EH (cell line): ENCODE results near the gene HSPA4L.
A peak's percentile ranks its signal among the peaks of the same experiment; 100 is the strongest.

Source experiments
- DNase-seq: peaks from one replicate; pipeline ENCODE4 v3.0.0-alpha.2; 2015; ENCODE audit warnings: low read depth

Gene HSPA4L

DNA sequence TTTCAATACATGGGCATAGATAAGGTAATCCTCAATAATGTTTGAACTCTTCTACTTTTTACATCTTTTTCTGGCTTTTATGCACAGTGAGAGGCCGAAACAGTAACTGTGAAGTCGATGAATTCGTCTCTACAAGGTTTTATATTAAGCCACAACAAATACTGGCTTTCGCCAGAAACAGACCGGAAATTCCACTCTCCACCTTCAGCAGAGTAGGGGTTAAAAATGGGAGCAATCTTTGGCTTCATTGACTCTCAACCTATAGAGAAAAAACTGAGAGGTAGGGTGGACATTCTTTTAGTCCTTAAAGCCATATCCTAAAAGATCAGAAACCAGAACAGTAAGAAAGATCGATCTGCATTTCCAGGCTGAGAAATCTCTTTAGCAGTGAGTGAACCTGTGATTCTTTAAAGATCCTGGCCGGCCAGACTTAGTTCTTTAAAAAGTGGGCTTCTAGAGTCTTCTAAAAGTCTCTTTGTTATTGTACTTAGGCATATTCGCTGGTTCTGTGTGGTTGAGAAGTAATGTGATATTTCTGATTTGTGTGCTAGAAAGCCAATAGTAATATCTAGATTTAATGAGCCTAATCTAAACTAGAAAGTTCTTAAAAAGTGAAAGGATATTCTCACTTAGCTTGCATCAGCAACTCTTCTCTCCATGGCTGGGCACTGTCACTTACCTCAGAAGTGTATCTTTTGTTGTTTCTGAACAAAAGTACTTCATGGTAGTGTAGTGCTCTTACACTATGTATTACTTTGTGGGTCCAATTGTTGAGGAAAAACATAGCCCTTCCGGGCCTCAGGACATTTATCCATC lies 2.0 kb downstream of the HSPA4L start:
- no peak for DNase-seq

DNA sequence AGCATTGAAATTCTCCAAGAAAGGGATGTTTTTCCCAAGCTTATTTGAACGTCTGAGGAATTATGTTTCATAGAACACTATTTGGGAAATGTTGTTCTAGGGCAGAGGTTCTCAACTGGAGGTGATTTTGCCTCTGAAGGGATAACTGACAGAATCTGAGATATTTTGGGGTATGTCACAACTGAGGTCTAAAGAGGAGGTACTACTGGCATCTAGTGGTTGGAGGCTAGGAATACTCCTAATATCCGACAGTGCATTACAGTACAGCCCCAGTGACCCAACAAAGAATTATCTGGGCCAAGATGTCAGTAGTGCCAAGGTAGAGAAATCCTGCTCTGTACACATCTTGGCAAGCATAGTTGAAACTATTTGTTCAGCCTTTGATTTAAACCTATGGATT lies 6.4 kb downstream of the HSPA4L start:
- no peak for DNase-seq

DNA sequence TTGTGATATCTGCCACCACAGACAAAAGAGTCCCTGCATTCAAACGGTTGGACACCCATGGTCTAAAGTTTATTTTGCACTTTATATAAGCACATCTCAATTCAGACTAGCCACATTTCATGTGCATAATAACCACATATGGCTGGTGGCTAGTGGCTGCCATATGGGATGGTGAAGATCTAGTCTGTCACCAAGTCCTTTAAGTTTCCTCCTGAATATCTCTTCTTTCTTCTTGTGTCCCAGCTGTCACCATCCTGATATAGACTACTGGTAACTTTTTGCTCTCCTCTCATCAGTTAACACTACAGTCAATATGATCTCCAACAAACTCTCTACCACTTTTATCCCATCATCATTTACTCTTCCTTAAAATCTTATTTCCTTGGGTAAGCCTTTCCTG lies 9.3 kb downstream of the HSPA4L start:
- no peak for DNase-seq

DNA sequence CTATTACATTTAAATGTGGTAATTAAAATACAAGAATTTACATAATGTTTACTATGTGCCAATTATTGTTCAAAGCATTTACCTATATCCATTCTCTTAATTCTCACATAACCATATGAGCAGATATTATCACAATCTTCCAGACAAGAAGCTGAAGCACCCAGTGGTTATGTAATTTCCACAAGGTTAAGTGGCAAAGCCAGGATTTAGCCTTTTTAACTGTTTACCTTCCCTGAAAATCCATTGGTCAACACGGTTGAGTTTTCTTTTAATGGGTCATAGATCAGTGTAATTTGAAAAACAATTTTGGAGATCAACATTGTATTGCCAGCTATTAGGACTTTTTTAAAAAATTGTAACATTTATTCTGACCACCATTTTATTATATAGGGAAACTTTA lies 11.4 kb downstream of the HSPA4L start:
- no peak for DNase-seq

DNA sequence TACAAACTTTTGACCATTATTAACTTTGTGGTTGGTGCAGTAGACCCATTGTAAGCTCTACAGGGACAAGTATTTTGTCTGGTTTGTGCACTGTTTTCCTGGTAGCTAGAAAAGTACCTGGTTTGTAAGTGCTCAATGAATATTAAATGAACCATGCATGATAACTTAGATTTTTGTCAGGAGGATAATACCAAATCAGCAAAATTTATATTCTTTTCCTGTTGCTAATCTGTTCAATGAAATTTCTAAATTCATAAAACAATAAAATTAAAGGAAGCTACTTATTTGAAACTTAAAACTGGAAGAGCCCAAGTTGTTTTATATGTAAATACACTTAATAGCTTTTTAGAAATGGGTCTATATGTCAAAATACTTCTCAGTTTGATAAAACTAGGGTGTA lies 17.6 kb downstream of the HSPA4L start:
- no peak for DNase-seq

DNA sequence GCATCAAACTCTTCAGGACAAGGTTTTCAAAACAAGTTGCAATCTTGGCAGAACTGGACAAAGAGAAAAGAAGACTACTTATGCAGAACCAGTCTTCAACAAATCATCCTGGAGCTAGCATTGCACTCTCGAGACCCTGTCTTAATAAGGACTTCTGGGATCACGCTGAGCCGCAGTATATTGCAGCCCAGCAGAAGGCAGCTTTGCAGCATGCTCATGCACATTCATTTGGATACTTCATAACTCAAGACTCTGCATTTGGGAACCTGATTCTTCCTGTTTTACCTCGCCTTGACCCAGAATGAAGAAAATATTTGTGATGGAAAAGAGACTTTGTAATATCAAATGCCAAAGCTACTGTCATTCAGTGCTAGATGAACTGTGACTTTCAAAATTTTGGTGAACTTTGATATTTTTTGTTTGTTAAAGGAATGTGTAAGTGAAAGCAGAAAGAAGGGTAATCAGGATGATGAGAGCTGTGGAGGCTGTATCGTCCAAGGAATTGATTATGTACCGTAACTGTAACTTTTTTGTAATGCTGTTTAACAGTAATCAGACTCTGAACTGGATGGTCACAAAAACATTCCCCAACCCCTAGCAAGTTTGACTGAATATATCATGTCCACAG lies 27.2 kb downstream of the HSPA4L start:
- DNase-seq: peak; percentile 38

DNA sequence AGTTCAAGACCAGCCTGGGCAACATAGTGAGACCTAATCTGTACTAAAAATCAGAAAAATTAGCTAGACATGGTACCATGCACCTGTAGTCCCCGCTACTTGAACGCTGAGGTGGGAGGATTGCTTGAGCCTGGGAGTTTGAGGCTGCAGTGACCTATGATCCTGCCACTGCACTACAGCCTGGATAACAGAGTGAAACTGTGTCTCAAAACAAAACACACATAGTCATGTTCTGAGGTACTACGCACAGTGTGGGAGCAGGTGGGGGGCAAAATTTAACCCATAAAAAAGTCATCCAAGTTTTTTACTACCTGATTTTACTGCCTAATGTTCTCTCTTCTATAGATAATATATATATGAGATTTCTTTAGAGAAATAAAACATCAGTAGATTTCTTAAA lies 28.4 kb downstream of the HSPA4L start:
- no peak for DNase-seq

DNA sequence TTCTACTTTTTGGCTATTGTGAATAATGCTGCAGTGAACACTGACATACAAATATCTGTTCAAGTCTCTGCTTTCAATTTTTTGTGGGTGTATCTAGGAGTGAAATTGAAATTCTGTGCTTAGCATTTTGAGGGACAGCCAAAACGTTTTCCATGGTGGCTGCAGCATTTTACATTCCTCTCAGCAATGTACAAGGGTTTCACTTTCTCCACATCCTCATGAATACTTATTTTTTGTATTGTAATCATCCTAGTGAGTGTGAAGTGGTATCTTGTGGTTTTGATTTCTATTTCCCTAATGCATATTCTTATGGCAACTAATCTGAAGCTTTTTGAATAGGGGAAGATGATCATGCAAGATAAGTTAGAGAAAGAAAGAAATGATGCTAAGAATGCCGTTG lies 40.3 kb downstream of the HSPA4L start:
- DNase-seq: peak; percentile 2

DNA sequence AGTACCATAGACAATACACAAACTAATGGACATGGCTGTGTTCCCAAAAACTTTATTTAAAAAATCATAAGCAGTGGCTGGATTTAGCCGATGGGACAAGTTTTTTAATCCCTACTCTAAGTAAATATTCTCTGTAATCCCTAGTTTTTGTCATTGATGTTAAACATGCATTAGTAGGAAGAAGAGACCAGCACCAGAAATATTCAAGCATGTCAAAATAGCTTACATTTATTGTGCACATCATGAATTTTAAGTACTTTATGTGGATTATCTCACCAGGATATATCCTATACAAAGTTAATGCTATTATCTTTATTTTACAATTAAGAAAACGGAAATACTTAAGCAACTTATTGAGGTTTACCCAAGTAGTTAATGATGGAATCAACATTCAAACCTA lies 46.0 kb downstream of the HSPA4L start:
- DNase-seq: no peak

DNA sequence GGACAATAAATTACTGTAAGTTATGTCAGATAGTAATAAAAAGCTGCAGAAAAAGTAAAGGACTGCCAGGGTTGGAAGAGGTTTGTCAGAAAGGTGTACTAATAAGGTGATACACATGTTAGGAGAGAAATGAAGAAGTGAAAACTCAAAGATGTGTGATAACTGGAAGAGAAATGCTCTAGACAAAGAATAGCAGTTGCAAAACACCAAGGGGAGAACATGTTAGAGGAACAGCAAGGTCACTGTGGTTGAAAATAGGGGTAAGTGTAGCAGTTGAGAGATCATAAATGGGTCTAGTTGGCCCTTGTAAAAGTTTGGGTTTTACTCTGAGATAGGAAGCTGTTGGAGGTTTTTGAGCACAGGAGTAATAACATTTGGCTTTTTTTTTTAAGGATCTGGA lies 46.9 kb downstream of the HSPA4L start:
- no peak for DNase-seq

DNA sequence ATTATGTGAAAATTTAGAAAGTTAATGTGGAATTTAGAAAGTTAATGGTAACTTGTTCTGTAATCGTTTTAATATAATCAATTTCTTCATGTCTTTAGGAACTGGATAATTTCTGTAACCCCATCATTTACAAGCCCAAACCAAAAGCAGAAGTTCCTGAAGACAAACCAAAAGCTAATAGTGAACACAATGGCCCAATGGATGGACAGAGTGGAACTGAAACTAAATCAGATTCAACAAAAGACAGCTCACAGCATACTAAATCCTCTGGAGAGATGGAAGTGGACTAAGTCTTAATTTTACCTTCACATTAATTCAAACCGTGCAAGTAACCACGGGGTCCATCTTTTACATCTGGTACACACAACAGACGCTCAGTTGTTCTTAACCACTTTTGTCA lies 50.5 kb downstream of the HSPA4L start:
- no peak for DNase-seq

DNA sequence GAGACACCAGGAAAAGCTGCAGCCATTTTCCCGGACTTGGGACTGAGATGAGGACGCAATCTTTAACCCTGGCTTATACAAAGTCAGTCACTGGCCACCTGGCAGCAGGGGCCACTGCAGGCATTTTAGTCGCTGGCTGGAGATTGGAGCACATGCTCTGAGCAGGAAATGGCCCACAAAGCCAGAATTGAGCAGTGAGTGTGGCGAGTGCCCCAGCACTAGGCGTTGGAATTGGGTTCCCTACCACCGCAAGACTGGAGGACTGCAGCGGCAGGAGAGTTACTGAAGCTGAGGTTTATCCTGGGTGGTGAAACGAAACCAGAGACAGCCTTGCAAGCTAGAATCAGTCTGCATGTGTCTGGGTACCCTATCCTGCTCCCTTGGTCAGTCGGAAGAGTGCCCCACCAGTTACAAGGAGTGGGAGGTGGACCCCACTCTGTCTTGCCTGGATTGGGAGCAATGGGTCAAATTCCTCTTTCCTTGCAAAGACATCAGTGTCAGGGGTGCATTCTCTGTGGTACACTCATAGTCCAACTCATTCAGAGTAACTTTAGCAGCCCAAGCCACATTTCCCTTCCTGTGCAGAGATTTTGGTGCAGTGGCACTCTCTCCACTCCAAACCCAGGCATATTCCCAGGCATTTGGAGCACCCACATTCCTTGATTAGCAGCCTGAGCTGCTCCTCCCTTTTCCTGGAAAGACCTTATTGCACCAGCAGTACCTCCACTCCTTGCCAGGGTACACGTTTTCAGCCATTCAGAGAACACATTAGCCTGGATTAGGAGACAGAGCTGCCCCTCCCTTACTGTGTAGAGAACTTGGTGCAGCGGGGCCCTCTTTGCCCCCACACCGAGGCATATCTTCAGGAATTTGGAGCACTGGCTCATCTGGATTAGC lies 61.8 kb downstream of the HSPA4L start:
- no peak for DNase-seq

DNA sequence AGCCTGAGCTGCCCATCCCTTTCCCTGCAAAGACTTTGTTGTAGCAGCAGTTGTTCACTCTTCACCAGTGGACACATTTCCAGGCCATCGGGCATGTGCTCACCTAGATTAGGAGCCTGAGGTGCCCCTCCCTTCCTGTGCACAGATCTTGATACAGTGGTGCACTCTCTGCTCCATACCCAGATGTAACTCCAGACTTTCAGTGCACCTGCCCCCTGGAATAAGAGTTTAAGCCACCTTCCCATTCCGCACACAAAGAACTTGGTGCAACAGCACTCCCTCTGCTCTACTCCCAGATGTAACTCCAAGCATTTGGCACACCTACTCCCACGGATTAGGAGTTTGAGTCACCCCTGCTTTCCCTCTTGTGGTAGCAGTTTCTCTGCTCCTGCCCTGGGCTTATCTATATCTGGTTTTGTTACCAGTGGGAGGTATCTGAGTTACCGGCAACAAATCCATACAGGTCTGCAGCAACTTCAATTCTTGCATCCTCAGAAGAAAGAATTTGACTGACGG lies 62.5 kb downstream of the HSPA4L start:
- no peak for DNase-seq

DNA sequence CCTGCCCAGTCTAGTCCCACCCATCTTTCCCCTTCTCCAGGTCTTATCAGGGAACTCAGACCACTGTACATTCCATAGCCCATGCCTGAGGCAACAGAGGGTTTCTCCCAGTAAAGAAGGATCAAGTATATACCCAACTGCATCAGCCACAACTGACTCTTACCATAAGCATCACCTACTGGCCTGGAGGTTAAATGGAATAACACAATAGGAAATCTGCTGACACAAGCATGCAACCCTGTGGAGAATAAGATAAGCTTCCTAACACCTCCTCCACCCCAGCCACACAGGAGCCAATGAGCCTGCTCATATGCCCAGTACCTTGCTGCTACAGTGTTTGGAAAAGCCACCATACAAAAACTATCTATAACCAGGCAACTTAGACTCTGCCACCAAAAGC lies 63.9 kb downstream of the HSPA4L start:
- DNase-seq: no peak

DNA sequence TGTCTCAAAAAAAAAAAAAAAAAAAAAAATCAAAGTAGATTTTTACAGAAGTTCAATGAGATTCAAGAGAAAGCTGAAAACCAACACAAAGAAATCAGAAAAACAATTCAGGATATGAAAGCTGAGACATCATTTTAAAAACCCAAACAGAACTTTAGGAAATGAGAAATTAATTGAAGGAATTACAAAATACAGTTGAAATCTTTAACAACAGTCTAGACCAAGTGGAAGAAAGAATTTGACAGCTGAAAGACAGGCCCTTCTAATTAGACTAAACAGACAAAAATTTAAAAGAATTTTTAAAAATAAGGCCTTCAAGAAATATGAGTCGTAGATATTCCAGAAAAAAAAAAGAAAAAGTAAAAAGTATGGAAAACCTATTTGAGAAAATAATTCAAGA lies 64.6 kb downstream of the HSPA4L start:
- DNase-seq: no peak

DNA sequence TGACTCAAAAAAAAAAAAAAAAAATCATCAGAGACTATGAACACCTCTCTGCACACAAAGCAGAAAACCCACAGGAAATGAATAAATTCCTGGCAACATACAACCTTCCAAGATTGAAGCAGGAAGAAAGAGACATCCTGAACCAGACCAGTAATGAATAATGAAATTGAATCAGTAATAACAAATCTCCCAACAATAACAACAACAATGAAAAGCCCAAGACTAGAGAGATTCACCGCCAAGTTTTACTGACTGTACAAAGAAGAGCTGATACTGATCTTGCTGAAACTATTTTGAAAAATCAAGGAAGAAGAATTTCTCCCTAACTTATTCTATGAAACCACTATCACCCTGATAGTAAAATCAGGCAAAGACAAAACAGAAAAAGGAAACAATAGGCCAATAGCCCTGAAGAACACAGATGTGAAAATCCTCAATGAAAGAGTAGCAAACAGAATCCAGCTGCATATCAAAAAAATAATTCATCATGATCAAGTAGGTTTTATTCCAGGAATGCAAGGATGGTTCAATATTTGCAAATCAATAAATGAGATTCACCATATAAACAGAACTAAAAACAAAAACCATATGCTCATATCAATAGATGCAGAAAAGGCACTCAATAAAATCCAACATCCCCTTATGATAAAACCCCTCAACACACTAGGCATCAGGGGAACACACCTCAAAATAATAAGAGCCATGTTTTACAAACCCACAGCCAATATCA lies 67.5 kb downstream of the HSPA4L start:
- no peak for DNase-seq

DNA sequence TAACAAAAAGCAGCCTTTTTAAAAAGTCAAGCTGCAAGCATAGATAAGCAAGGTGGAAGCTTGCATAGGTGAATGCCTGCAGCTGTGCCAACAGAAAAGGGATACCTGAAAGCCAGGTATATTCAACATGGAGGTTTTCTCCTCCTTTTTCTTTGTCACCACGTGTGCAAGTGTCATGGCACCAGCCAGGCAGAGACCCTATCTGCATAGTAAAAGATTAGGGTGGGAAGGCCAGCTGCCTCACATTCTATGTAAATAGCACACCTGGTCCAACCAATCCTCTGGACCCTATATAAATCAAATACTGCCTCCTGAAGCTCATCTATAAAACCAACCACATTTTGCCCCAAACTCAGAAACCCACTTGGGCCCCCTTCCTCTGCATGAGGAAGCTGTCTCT lies 70.5 kb downstream of the HSPA4L start:
- no peak for DNase-seq

DNA sequence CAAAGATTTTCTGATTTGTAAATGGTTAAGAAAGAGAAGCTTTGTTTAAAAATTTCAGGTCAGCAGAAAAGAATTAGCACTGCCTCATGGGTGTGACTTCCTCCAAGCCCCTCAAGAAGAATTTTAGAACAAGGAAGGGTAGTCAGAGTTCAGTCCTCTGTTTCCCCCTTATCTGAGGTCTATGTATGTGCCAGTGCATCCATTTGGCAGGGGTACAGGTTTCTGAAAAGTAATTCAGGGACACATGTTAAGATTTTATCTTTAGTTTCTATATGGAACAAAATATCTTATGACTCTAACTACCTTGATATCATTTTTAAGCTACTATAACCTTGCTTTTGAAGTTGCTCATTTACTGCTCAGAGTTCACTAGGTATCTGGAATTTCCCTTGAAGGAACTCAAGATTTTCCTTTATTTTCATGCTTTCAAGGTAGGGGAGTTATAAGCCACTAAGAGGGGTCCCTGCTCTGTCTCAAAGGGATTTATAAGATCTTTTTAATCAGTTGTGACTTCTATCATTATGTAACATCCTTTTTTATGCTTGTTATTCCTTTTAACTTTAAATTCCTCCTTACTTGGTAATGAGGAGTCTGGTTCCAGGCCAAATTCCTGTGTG lies 74.2 kb downstream of the HSPA4L start:
- no peak for DNase-seq

DNA sequence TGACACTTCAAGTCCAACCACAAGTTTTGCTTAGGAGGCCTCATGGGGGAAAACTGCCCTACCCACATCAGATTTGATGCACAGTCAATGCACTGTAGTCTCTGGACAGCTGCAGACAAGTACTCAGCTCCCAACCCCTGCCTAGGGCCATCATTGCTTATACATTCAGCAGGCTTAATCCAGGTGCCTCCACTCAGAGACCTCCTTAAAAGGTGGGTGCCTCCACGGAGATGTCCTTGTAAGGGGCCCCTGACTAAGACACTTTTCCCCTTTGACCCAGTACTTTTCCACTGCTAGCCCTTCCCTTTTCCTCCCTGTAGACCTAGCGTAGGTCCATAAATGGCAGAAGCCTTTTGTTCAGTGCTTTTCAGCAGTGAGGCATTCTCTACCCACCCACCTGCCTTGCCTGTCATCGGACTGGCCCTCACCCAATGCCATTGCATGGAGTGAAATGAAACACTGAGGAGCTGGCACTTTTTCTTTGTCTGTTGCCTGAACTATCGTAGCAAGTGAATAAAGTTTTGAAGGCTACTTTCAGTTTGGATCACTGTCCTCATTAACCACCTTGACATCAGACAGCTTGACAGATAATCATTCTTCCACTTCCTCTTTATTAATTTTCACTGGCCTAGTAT lies 74.8 kb downstream of the HSPA4L start:
- peak; percentile 95 for DNase-seq

DNA sequence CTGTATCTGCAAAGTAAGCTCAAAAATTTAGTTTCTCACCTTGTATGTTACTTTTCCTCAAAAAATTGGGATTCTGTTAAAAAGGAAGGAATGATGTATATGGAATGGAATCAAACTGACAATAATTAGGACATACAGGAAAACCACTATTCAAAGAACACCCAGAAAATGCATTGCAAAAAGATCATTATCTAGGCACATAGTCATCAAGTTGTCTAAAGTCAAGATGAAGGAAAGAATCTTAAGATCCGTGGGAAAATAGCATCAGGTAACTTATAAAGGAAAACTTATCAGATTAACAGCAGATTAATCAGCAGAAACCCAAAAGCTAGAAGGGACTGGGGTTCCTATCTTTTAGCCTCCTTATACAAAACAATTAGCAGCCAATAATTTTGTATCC lies 75.5 kb downstream of the HSPA4L start:
- DNase-seq: peak; percentile 44

DNA sequence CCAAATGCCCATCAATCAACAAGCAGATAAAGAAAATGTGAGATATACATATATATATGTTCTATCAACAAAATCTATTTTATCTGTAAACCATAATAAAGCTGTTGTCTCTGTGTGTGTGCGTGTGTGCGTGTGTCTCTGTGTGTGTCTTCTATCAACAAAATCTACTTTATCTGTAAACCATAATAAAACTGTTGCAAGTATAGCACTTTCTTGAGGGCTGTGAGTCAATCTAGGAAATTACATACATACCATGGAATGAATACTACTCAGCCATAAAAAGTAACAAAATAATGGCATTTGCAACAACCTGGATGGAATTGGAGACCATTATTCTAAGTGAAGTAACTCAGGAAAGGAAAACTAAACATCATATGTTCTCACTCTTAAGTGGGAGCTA lies 86.1 kb downstream of the HSPA4L start:
- DNase-seq: peak; percentile 58
